Neural progenitor cell (in vitro differentiated cells): ENCODE results near the gene ALKBH2. TPM values are rescaled to one million over a fixed set of nuclear protein-coding genes. Genes with fewer than 3 reads are reported as not detected.

Experiments
- DNase-seq: peaks from one replicate; pipeline ENCODE4 v3.0.0-alpha.2; 2016; ENCODE audit warnings: low spot score
- H2AFZ ChIP-seq: fragments of 200-600 bp; sonication (generic); replicated peaks from 2 replicates; pipeline ENCODE4 v1.6.1; 2016; ENCODE audit warnings: antibody characterized with exemption
- H3F3A ChIP-seq: fragments of 200-600 bp; sonication (generic); 2 replicates; pipeline ENCODE4 v1.6.1; 2016; ENCODE audit warnings: antibody characterized with exemption, low read depth
- H3K27ac ChIP-seq: fragments of 200-600 bp; sonication (generic); 2 replicates; pipeline ENCODE4 v1.5.1; 2016; ENCODE audit warnings: mild to moderate bottlenecking
- H3K27me3 ChIP-seq: fragments of 200-600 bp; sonication (generic); 2 replicates; pipeline ENCODE4 v1.6.1; 2016; ENCODE audit warnings: mild to moderate bottlenecking, moderate library complexity
- H3K36me3 ChIP-seq: fragments of 200-600 bp; sonication (generic); 2 replicates; pipeline ENCODE4 v1.5.1; 2016
- H3K4me1 ChIP-seq: fragments of 200-600 bp; sonication (generic); 2 replicates; pipeline ENCODE4 v1.6.1; 2016; ENCODE audit warnings: mixed run types
- H3K4me2 ChIP-seq: fragments of 200-600 bp; sonication (generic); 2 replicates; pipeline ENCODE4 v1.6.1; 2016
- H3K4me3 ChIP-seq: fragments of 200-600 bp; sonication (generic); 2 replicates; pipeline ENCODE4 v1.5.1; 2016
- H3K79me2 ChIP-seq: fragments of 200-600 bp; sonication (generic); 2 replicates; pipeline ENCODE4 v1.6.1; 2016; ENCODE audit warnings: low read depth
- H3K9ac ChIP-seq: fragments of 200-600 bp; sonication (generic); 2 replicates; pipeline ENCODE4 v1.6.1; 2016
- H3K9me3 ChIP-seq: fragments of 200-600 bp; sonication (generic); 2 replicates; pipeline ENCODE4 v1.5.1; 2016; ENCODE audit warnings: low read depth
- H4K20me1 ChIP-seq: fragments of 200-600 bp; sonication (generic); 2 replicates; pipeline ENCODE4 v1.6.1; 2016; ENCODE audit warnings: low read depth
- H3K27ac Mint-ChIP-seq: 3 replicates; pipeline ENCODE4 v1.8.0; 2021; ENCODE audit warnings: mixed read lengths
- H3K27me3 Mint-ChIP-seq: 2 replicates; pipeline ENCODE4 v1.8.0; 2022; ENCODE audit warnings: low read depth, mild to moderate bottlenecking, inconsistent platforms, moderate library complexity, mixed read lengths; ENCODE audit not compliant: insufficient read depth
- H3K36me3 Mint-ChIP-seq: 3 replicates; pipeline ENCODE4 v1.8.0; 2021; ENCODE audit warnings: mixed read lengths
- H3K4me1 Mint-ChIP-seq: 3 replicates; pipeline ENCODE4 v1.8.0; 2021; ENCODE audit warnings: mixed read lengths
- H3K4me3 Mint-ChIP-seq: 3 replicates; pipeline ENCODE4 v1.8.0; 2021; ENCODE audit warnings: mild to moderate bottlenecking, moderate library complexity, mixed read lengths
- H3K9me3 Mint-ChIP-seq: 3 replicates; pipeline ENCODE4 v1.8.0; 2020; ENCODE audit warnings: mixed read lengths
- CTCF ChIP-seq: fragments of 200-600 bp; sonication (generic); IDR thresholded peaks from 2 replicates; pipeline ENCODE4 v1.5.1; 2017; ENCODE audit warnings: antibody characterized with exemption, mild to moderate bottlenecking
- EZH2 ChIP-seq: fragments of 200-600 bp; sonication (generic); IDR thresholded peaks from 2 replicates; pipeline ENCODE4 v1.6.1; 2017; ENCODE audit warnings: antibody characterized with exemption, mild to moderate bottlenecking, moderate library complexity
- EZH2phosphoT487 ChIP-seq: fragments of 200-600 bp; sonication (generic); IDR thresholded peaks from 2 replicates; pipeline ENCODE4 v1.6.1; 2017; ENCODE audit warnings: antibody characterized with exemption
- total RNA-seq: library from RNA; depleted of rRNA; stranded (reverse); fragments of >200 nt; gene quantifications from 2 replicates; pipeline ENCODE4 v1.2.3, GENCODE V29; 2015; ENCODE audit warnings: low replicate concordance

The ALKBH2 gene
- total RNA-seq, 1 donor from 2014 or later: 18.5 TPM

- Mint-ChIP-seq H3K27ac (no peak overlapping the region), H3K27me3 (no peaks in the 10 kb centered on the region), H3K4me3 (no peak overlapping the region), H3K4me1 (peaks cover 4% of the 10 kb centered on the region), H3K36me3 (peaks cover 3% of the 10 kb centered on the region), H3K9me3 (no peaks in the 10 kb centered on the region)
- H3K9ac ChIP-seq: no peak overlapping the region
- H4K20me1 ChIP-seq: no peaks in the 10 kb centered on the region
- no peak overlapping the region for H3K27ac ChIP-seq
- H2AFZ ChIP-seq: no peak overlapping the region
- DNase-seq: no peak
- no peaks in the 10 kb centered on the region for H3K27me3 ChIP-seq
- no peaks in the 10 kb centered on the region for H3K79me2 ChIP-seq
- no peak overlapping the region for H3K4me2 ChIP-seq
- no peak overlapping the region for H3K4me3 ChIP-seq
- no peak for TF ChIP-seq EZH2phosphoT487
- TF ChIP-seq EZH2: no peak
- TF ChIP-seq CTCF: no peak
- no peaks in the 10 kb centered on the region for H3K36me3 ChIP-seq
- no peaks in the 10 kb centered on the region for H3K9me3 ChIP-seq
- peaks cover 2% of the 10 kb centered on the region for H3K4me1 ChIP-seq
- H3F3A ChIP-seq: no peaks in the 10 kb centered on the region
Observed at GRCh38 chr12:109121346-109121880, 28.1 kb upstream of the ALKBH2 start.

- Histone ChIP-seq H3F3A (no peaks in the 10 kb centered on the region), H3K27me3 (no peaks in the 10 kb centered on the region), H3K4me2 (no peak overlapping the region), H3K4me3 (no peak overlapping the region), H3K36me3 (no peaks in the 10 kb centered on the region), H3K27ac (no peak overlapping the region), H3K79me2 (no peaks in the 10 kb centered on the region), H3K9me3 (no peaks in the 10 kb centered on the region), H4K20me1 (no peaks in the 10 kb centered on the region), H3K9ac (no peak overlapping the region), H3K4me1 (peaks cover 10% of the 10 kb centered on the region), H2AFZ (no peak overlapping the region)
- DNase-seq: no peak
- Mint-ChIP-seq H3K36me3 (peaks cover 3% of the 10 kb centered on the region), H3K4me1 (peaks cover 12% of the 10 kb centered on the region), H3K27ac (peak overlapping the region; percentile 94), H3K4me3 (no peak overlapping the region), H3K27me3 (no peaks in the 10 kb centered on the region), H3K9me3 (no peaks in the 10 kb centered on the region)
- TF ChIP-seq EZH2phosphoT487 (no peak), EZH2 (no peak), CTCF (no peak)
Observed at GRCh38 chr12:109120557-109120956, 27.3 kb upstream of the ALKBH2 start.

- no peaks in the 10 kb centered on the region for H3K79me2 ChIP-seq
- no peak overlapping the region for H3K4me3 Mint-ChIP-seq
- H3K4me3 ChIP-seq: no peak overlapping the region
- H3K4me1 Mint-ChIP-seq: peaks cover 17% of the 10 kb centered on the region
- H3K27me3 ChIP-seq: no peaks in the 10 kb centered on the region
- H3K9ac ChIP-seq: no peak overlapping the region
- no peak overlapping the region for H2AFZ ChIP-seq
- TF ChIP-seq EZH2phosphoT487 (no peak), EZH2 (no peak), CTCF (no peak)
- no peaks in the 10 kb centered on the region for H3K9me3 ChIP-seq
- no peaks in the 10 kb centered on the region for H3K36me3 ChIP-seq
- H3K4me1 ChIP-seq: peaks cover 15% of the 10 kb centered on the region
- H3F3A ChIP-seq: no peaks in the 10 kb centered on the region
- no peaks in the 10 kb centered on the region for H3K27me3 Mint-ChIP-seq
- no peaks in the 10 kb centered on the region for H4K20me1 ChIP-seq
- H3K27ac ChIP-seq: no peak overlapping the region
- no peak overlapping the region for H3K4me2 ChIP-seq
- H3K9me3 Mint-ChIP-seq: no peaks in the 10 kb centered on the region
- DNase-seq: no peak
- peaks cover 3% of the 10 kb centered on the region for H3K36me3 Mint-ChIP-seq
- peak overlapping the region; percentile 94 for H3K27ac Mint-ChIP-seq
Observed at GRCh38 chr12:109120095-109120494, 26.8 kb upstream of the ALKBH2 start.

GRCh38 chr12:109116611-109116949 is 23.3 kb upstream of the ALKBH2 start:
- Histone ChIP-seq H3K36me3 (no peaks in the 10 kb centered on the region), H3K9me3 (no peaks in the 10 kb centered on the region), H3K79me2 (no peaks in the 10 kb centered on the region), H3K4me1 (peaks cover 17% of the 10 kb centered on the region), H4K20me1 (no peaks in the 10 kb centered on the region), H3K27ac (no peak overlapping the region), H3K4me3 (no peak overlapping the region), H3K4me2 (no peak overlapping the region), H2AFZ (no peak overlapping the region), H3K9ac (no peak overlapping the region), H3K27me3 (no peaks in the 10 kb centered on the region), H3F3A (peaks cover 14% of the 10 kb centered on the region)
- no peaks in the 10 kb centered on the region for H3K9me3 Mint-ChIP-seq
- H3K27ac Mint-ChIP-seq: no peak overlapping the region
- peaks cover 38% of the 10 kb centered on the region for H3K4me1 Mint-ChIP-seq
- H3K36me3 Mint-ChIP-seq: peaks cover 3% of the 10 kb centered on the region
- no peak for DNase-seq
- no peaks in the 10 kb centered on the region for H3K27me3 Mint-ChIP-seq
- no peak for TF ChIP-seq EZH2
- TF ChIP-seq CTCF: no peak
- no peak for TF ChIP-seq EZH2phosphoT487
- H3K4me3 Mint-ChIP-seq: no peak overlapping the region
